HepG2 (cell line): ENCODE measurements around the gene AGRN.
A peak's percentile ranks its signal among the peaks of the same experiment; 100 is the strongest.

Source experiments
- FLYWCH1 ChIP-seq: sonication (generic); formaldehyde crosslinking; IDR thresholded peaks from 2 replicates; pipeline ENCODE4 v1.8.1; 2023; ENCODE audit warnings: mild to moderate bottlenecking, missing genetic modification reagents
- FOSL1 ChIP-seq: sonication (generic); formaldehyde crosslinking; IDR thresholded peaks from 2 replicates; pipeline ENCODE4 v1.9.0; 2021; ENCODE audit warnings: missing genetic modification reagents, borderline replicate concordance
- FOXM1 ChIP-seq: sonication (generic); formaldehyde crosslinking; IDR thresholded peaks from 2 replicates; pipeline ENCODE4 v1.5.0; 2020; ENCODE audit warnings: missing genetic modification reagents
- IRF2 ChIP-seq: IDR thresholded peaks from 2 replicates; pipeline ENCODE4 v1.6.1; 2018; ENCODE audit warnings: missing genetic modification reagents, missing compliant biosample characterization
- KLF13 ChIP-seq: sonication (generic); formaldehyde crosslinking; IDR thresholded peaks from 2 replicates; pipeline ENCODE4 v1.4.0; 2020; ENCODE audit warnings: mild to moderate bottlenecking, missing genetic modification reagents
- MXD1 ChIP-seq: sonication (generic); formaldehyde crosslinking; IDR thresholded peaks from 2 replicates; pipeline ENCODE4 v1.4.0; 2020; ENCODE audit warnings: mild to moderate bottlenecking, missing genetic modification reagents
- RARA ChIP-seq: IDR thresholded peaks from 2 replicates; pipeline ENCODE4 v1.6.1; 2016; ENCODE audit warnings: missing genetic modification reagents, missing compliant biosample characterization
- RBAK ChIP-seq: sonication (generic); formaldehyde crosslinking; IDR thresholded peaks from 2 replicates; pipeline ENCODE4 v1.5.1; 2020; ENCODE audit warnings: mild to moderate bottlenecking, missing genetic modification reagents
- ZKSCAN5 ChIP-seq: sonication (generic); formaldehyde crosslinking; IDR thresholded peaks from 2 replicates; pipeline ENCODE4 v1.5.1; 2020; ENCODE audit warnings: mild to moderate bottlenecking, missing genetic modification reagents
- ZNF816 ChIP-seq: sonication (generic); formaldehyde crosslinking; IDR thresholded peaks from 2 replicates; pipeline ENCODE4 v1.8.0; 2022; ENCODE audit warnings: missing genetic modification reagents, mild to moderate bottlenecking, borderline replicate concordance

- TF ChIP-seq IRF2 (no peak), FLYWCH1 (CRISPR knock-in tag) (no peak), KLF13 (CRISPR knock-in tag) (no peak), MXD1 (CRISPR knock-in tag) (no peak), FOSL1 (CRISPR knock-in tag) (no peak), FOXM1 (CRISPR knock-in tag) (no peak), ZKSCAN5 (no peak), ZNF816 (no peak), RARA (CRISPR knock-in tag) (peak; percentile 19; the same call in 1 of the 2 replicates), RBAK (CRISPR knock-in tag) (no peak)
These were observed 49.3 kb downstream of the AGRN start for GRCh38 chr1:1069056-1069710.
